ENCODE results near the gene MARK3.

- TF ChIP-seq CTCF (conservative IDR thresholded peaks at IDR 0.05) (no peak), ZFX (IDR thresholded peaks at IDR 0.05) (no peak)
Observed at GRCh38 chr14:103374121-103374520, 11.1 kb upstream of the MARK3 start.
